DMS 273 (cell line): Measurements from ENCODE around the gene MXI1.
A peak's percentile ranks its signal among the peaks of the same experiment; 100 is the strongest.

Experiments
- DNase-seq: peaks from one replicate; lab custom pipeline; 2025; ENCODE audit not compliant: unreplicated experiment; lab: John Stamatoyannopoulos, UW

The MXI1 gene

GRCh38 chr10:110214371-110214826, 7.0 kb downstream of the MXI1 start:
- DNase-seq, result peak; percentile 17

GRCh38 chr10:110215286-110216170, 8.1 kb downstream of the MXI1 start:
- DNase-seq, result no peak

DNA sequence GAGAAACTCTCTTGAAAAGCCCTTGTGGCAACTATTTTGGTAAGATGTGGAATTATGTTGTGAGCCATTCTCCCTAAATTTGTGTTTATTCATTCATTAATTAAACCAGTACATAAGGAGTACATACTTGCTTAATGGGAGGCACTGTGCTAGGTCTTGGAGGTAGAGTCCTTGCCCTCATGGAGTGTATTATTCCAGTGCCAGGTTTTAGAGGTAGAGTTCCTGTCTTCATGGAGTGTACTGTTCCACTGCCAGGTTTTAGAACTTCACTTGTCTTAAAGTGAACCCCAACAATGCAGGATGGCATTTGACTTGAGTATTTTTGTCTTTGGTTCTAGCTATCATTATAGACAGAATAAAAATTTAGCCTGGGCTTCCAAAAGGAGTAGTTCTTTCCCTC, 8.8 kb downstream of the MXI1 start:
- peak; percentile 18 for DNase-seq

DNA sequence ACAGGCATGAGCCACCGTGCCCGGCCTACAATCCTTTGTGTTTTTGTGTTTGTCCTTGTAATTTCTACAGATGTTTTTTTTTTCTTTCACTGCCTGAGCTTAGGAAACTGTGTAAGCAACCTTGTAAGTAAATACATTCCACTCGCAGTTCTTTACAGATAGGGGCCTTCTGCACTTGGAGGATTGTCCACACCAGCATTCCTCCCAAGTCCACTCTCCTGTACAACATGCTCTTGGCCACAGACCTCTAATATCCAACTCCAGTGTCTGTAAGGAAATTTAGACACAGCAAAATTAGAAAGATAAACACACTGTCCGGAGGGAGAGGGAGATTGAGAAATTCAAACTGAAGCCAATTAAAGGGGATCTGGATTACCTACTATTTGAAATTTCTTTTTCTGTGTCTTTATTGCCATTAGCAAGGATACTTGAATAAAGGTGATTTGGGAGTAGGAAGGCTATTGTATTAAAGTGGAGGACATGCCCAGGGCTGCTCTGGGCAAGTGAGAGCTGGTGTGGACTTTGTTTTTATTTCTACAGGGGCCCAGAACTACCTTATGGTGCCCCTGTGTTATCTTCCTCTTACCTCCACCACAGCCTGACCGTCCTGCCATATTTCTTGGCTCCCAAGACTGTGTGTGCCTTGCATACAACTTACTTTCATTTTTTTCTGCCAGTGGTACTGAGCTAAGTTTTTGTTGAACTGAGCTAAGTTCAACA, 9.7 kb downstream of the MXI1 start:
- no peak for DNase-seq

GRCh38 chr10:110217662-110218008, 10.2 kb downstream of the MXI1 start:
- DNase-seq, result no peak

GRCh38 chr10:110218632-110219031, 11.2 kb downstream of the MXI1 start:
- no peak for DNase-seq

DNA sequence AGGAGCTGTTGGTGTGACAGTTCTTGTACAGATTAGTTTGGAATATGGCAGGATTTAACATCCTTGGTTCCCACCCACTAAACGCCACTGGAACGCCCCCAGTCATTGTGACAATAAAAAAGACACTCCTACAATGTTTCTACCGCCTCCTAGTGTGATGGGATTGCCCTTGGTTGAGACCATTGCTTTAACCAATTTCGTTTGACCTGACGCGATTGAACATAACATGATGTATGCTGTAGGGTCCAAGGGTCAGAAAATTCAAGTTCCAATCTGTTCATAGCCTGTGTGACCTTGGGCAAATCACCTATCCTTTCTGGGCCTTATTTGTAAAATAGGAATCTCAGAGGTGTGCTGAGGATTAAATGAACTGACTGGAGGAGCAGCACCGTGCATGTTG, 12.5 kb downstream of the MXI1 start:
- no peak for DNase-seq

DNA sequence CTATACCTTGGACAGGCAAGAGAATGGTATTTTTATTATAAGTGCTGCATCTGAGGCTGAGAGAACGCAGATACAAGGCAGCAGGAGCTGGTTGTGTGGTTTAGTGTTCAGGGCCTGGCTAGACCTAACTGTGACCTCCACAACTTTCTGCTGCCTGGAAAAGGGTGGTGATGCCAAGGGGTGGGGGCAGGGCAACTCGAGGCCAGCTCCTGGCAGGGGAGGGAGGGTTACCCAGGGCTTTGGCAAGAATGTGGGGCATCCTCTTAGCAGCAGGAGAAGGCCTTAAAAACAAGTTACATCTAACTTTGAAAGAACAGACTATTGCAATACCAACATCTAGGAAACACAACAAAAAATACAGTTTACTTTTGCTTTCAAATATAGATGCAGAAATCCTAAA, 13.0 kb downstream of the MXI1 start:
- peak; percentile 14 for DNase-seq

GRCh38 chr10:110221044-110221720, 13.8 kb downstream of the MXI1 start:
- no peak for DNase-seq

GRCh38 chr10:110221721-110222261, 14.4 kb downstream of the MXI1 start:
- peak; percentile 80 for DNase-seq

DNA sequence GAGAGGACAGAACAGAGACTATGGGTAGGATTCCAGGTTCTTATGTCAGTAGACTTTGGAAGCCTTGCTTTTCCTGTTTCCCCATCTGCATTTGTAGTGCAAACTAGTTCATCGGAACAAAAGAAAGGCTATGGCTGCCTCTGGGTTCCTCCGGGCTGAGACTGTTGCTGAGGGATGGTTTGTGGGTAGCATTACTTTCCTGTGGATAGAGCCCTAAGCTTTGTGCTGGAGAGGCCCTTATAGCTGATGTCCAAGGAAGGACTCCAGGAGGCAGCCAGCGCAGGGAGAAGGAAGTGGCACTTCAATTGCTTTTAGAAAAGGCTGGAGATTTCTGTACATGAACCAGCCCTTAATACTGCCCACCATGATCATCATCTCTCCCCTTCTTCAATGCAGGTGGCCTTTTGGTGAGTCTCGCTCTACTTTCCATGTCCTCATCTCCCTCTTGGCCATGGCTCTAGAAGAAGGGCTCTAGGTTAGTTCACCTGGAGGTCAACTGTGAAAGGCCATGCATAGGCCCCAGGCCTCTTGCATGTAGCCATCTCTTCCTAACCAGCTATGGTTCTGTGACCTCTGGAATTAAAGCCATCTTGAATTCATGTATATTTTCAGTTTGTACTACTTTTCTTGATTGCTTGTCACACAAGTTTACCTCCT, 15.4 kb downstream of the MXI1 start:
- DNase-seq, result no peak

DNA sequence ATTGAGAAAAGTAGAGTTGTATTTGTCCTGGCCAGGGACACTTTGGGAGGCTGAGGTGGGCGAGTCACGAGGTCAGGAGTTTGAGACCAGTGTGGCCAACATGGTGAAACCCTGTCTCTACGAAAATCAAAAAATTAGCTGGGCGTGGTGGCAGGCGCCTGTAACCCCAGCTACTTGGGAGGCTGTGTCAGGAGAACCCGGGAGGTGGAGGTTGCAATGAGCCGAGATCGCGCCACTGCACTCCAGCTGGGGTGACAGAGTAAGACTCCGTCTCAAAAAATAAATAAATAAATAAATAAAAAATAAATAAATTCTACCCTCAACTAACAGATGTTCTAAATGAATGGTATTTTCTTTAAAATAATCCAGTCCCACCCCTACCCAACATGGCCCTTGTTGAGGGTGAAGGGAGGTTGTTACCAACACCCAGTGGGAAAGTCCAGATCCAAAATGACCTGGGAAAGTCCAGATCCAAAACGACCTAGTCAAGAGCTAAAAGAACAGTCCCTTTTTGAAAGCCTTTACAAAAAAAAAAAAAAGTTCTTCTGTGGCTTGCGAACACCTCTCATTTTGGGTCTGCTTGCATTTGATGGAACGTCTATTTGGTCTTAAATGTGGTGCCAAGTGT, 16.0 kb downstream of the MXI1 start:
- no peak for DNase-seq

DNA sequence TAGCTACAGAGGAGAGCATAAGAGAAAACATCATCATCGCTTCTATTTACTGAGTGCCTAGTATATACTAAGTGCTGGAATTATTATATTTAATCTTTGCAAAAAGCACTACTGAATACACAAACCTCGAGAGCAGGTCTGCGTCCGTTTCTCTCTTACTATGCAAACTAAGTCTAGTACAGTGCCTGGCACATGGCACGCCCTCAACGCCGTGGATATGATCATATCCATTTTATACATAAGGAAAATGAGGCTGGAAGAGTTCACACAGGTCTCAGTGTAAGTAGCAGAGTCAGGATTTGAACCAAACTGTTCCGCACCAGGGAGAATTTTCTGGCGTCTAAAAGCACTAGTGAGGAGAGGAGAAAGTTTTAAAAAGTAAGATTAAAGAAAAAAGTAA, 17.6 kb downstream of the MXI1 start:
- DNase-seq, result no peak

- DNase-seq, result no peak
Observed at GRCh38 chr10:110225441-110225755, 18.0 kb downstream of the MXI1 start.

DNA sequence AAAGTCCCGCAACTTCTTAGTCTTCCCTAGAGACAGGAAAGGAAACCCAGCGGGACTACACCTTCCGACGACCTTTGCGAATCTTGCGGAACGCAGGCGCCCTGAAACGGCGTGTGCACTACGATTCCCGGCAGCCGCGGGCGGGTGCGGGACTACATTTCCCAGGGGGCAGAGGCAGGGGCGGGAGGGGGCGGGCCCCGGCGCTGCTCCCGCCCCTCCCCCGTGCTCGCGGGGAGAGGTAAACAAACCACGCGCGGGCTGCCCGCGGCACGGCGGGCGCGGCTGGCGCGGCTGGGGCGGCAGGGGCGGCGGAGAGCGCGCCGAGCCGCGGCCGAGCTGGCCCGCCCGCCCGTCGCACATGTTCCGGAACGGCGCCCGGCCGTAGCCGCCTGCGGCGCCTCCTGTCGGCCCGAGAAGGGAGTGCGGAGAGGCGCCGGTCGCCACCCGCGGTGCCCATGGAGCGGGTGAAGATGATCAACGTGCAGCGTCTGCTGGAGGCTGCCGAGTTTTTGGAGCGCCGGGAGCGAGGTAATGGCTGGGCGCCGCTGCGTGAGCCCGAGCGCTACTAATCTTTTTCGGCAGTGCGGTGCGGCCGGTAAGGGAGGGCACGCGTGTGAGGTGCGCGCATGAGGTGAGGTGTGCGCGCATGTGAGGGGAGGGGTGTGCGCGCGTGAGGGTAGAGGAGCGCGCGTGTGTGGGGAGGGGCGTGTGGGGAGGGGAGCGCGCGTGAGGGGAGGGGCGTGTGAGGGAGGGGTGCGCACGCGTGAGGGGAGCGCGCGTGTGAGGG, 18.5 kb downstream of the MXI1 start:
- DNase-seq, result peak; percentile 96

DNA sequence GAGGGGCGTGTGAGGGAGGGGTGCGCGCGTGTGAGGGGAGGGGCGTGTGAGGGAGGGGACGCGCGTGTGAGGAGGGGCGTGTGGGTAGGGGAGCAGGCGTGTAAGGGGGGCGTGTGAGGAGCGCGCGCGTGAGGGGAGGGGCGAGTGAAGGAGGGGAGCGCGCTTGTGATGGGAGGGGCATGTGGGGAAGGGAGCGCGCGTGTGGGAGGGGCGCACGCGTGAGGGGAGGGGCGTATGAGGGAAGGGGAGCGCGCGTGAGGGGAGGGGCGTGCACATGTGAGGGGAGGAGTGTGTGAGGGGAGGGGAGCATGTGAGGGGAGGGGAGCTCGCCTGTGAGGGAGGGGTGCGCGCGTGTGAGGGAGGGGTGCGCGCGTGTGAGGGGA, 19.1 kb downstream of the MXI1 start:
- DNase-seq, result peak; percentile 88

DNA sequence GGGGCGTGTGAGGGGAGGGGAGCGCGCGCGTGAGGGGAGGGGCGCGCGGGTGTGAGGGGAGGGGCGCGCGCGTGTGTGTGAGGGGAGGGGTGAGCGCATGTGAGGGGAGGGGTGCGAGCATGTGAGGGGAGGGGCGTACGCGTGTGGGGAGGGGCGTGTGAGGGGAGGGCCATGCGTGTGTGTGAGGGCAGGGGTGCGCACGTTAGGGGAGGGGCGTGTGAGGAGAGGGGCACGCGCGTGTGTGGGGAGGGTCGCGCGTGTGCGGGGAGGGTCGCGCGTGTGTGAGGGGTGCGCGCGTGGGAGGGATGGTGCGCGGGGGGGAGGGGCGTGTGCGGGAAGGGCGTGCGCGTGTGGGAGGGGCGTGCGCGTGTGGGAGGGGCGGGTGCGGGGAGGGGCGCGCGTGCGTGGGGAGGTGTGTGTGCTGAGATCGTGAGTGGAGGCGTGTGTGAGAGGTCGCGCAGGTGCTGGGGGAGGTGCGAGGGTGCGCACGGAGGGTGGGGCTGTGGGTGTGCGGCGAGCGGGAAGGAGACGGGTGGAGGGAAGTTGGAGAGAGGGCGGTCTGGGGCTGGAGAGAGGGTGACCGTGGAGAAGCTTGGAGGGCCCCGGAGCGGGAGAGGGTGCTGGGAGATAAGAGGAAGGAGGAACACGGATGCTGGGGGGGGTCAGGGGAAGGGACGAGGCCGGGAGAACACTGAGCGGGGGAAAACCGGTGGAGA, 19.7 kb downstream of the MXI1 start:
- DNase-seq, result peak; percentile 29

DNA sequence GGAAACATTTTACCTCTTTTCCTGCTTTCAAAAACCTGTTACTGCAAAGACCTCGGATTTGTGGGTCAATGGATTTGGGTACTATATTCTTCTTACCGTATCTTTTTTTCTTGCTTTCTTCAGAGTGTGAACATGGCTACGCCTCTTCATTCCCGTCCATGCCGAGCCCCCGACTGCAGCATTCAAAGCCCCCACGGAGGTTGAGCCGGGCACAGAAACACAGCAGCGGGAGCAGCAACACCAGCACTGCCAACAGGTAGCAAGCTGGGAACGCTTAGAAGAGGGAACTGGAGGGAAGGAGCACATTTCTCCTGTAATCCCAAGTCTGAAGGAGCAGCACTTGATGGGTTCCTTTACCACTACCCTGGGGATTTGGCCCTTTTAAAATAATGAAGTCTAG, 20.7 kb downstream of the MXI1 start:
- DNase-seq, result no peak

GRCh38 chr10:110229155-110229554, 21.8 kb downstream of the MXI1 start:
- no peak for DNase-seq
